KMS-11 (cell line): ENCODE results near the gene JAKMIP2.
"Not testable (repeated sequence)": the region's sequence is repeated elsewhere in the genome, so short reads cannot be mapped to it uniquely, and the experiment has no call there.

Experiments used
- H2AFZ ChIP-seq: fragments of 200-600 bp; sonication (generic); 2 replicates; pipeline ENCODE4 v1.6.1; 2016; ENCODE audit warnings: antibody characterized with exemption, mixed run types, low read depth
- H3K27ac ChIP-seq: fragments of 200-600 bp; sonication (generic); 2 replicates; pipeline ENCODE4 v1.6.1; 2016; ENCODE audit warnings: mild to moderate bottlenecking, mixed run types
- H3K27me3 ChIP-seq: fragments of 200-600 bp; sonication (generic); 2 replicates; pipeline ENCODE4 v1.6.1; 2017; ENCODE audit warnings: mild to moderate bottlenecking, low read depth, mixed run types, moderate library complexity; ENCODE audit not compliant: insufficient read depth
- H3K36me3 ChIP-seq: fragments of 200-600 bp; sonication (generic); 2 replicates; pipeline ENCODE4 v1.6.1; 2017; ENCODE audit warnings: mild to moderate bottlenecking, mixed run types; ENCODE audit not compliant: insufficient read depth
- H3K4me1 ChIP-seq: fragments of 200-600 bp; sonication (generic); 2 replicates; pipeline ENCODE4 v1.6.1; 2016; ENCODE audit warnings: mild to moderate bottlenecking, low read depth, mixed run types; ENCODE audit not compliant: poor library complexity, severe bottlenecking
- H3K4me2 ChIP-seq: fragments of 200-600 bp; sonication (generic); 2 replicates; pipeline ENCODE4 v1.7.0; 2016; ENCODE audit warnings: mild to moderate bottlenecking, mixed run types
- H3K4me3 ChIP-seq: fragments of 200-600 bp; sonication (generic); IDR thresholded peaks from 2 replicates; pipeline ENCODE4 v1.6.1; 2017; ENCODE audit warnings: low read depth, low read length, mixed read lengths; ENCODE audit not compliant: insufficient read depth
- H3K79me2 ChIP-seq: fragments of 200-600 bp; sonication (generic); 2 replicates; pipeline ENCODE4 v1.6.1; 2016; ENCODE audit warnings: low read depth, mixed run types; ENCODE audit not compliant: insufficient read depth
- H3K9ac ChIP-seq: fragments of 200-600 bp; sonication (generic); 2 replicates; pipeline ENCODE4 v1.6.1; 2016; ENCODE audit warnings: mild to moderate bottlenecking, mixed run types
- H4K20me1 ChIP-seq: fragments of 200-600 bp; sonication (generic); 2 replicates; pipeline ENCODE4 v1.6.1; 2016; ENCODE audit warnings: mild to moderate bottlenecking, mixed run types; ENCODE audit not compliant: insufficient read depth
- CTCF ChIP-seq: fragments of 200-600 bp; sonication (generic); conservative IDR thresholded peaks from 2 replicates; pipeline ENCODE4 v1.6.1; 2017; ENCODE audit warnings: low read depth, mild to moderate bottlenecking, antibody characterized with exemption, low read length, moderate library complexity, mixed read lengths

Gene JAKMIP2

GRCh38 chr5:147822686-147823491 lies 40.4 kb upstream of the JAKMIP2 start:
- Histone ChIP-seq H3K9ac (no peak overlapping the region), H3K27me3 (no peaks in the 10 kb centered on the region), H2AFZ (peak overlapping the region; percentile 15; the same call in 1 of the 2 replicates), H3K4me2 (no peak overlapping the region), H3K36me3 (no peaks in the 10 kb centered on the region), H4K20me1 (no peaks in the 10 kb centered on the region), H3K27ac (no peak overlapping the region), H3K4me1 (no peaks in the 10 kb centered on the region), H3K4me3 (no peak overlapping the region), H3K79me2 (no peaks in the 10 kb centered on the region)
- peak; percentile 94 for TF ChIP-seq CTCF

DNA sequence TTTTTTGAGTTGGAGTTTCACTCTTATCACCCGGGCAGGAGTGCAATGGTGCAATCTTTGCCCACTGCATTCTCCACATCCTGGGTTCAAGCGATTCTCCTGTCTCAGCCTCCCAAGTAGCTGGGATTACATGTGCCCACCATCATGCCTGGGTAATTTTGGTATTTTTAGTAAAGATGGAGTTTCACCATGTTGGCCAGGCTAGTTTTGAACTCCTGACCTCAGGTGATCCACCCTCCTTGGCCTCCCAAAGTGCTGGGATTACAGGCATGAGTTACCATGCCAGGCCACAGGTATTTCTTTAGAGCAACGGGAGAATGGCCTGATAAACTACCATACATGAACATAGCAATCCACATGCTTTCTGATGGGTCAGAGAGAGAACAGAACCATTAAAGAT lies 39.7 kb upstream of the JAKMIP2 start:
- H3K36me3 ChIP-seq, H3K4me1 ChIP-seq, H3K27me3 ChIP-seq, H3K4me2 ChIP-seq, H4K20me1 ChIP-seq, H3K27ac ChIP-seq, H3K4me3 ChIP-seq, H3K79me2 ChIP-seq, H3K9ac ChIP-seq: not testable (repeated sequence)
- H2AFZ ChIP-seq = peak overlapping the region; percentile 15; the same call in 1 of the 2 replicates

DNA sequence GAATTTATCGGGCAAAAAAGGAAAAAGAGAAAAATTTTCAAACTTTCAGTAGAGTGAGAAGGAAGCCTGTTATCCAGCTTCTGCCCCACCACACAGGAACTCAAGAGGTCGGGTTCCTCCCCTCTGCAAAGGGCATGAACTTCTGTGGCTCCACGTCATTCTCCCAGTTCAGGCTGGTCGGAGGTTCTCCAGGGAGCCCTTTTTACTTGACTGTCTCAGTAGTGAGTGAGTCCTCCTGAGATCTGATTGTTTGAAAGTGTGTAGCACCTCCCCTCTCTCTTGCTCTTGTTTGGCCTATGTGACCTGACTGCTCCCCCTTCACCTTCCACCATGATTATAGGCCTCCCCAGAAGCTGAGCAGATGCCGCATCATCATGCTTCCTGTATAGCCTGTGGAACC lies 39.2 kb upstream of the JAKMIP2 start:
- Histone ChIP-seq H3K36me3 (no peaks in the 10 kb centered on the region), H4K20me1 (no peaks in the 10 kb centered on the region), H3K27ac (no peak overlapping the region), H3K79me2 (no peaks in the 10 kb centered on the region), H3K4me1 (no peaks in the 10 kb centered on the region), H2AFZ (peak overlapping the region; percentile 15; the same call in 1 of the 2 replicates), H3K27me3 (no peaks in the 10 kb centered on the region), H3K4me2 (no peak overlapping the region), H3K9ac (no peak overlapping the region), H3K4me3 (no peak overlapping the region)
- no peak for TF ChIP-seq CTCF

DNA sequence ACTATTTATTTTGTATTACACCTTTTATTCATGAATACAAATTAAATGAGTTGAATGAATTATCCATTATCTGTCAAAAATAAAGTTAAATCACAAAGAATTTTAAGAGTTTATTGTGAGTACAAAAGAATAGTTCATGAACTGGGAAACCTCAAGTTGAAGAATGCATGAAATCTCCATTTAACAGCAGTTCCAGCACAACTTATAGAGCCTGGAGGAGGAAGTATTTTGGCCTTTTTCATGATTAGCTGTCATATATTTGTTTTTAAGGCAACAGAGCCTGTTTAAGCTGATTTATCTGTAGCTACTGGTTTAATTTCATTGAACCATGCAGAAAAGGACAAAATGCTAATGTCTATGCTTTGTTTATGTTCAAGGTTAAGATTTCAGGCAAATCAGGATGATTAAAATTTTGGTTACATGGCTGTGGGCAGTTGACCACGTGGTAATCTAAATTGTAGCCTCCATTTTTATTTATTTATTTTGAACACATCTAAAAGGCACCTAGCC lies 36.8 kb upstream of the JAKMIP2 start:
- no peaks in the 10 kb centered on the region for H3K79me2 ChIP-seq
- no peak overlapping the region for H3K9ac ChIP-seq
- TF ChIP-seq CTCF = no peak
- no peak overlapping the region for H3K4me3 ChIP-seq
- no peak overlapping the region for H3K27ac ChIP-seq
- no peaks in the 10 kb centered on the region for H3K4me1 ChIP-seq
- no peak overlapping the region for H2AFZ ChIP-seq
- no peaks in the 10 kb centered on the region for H3K36me3 ChIP-seq
- no peak overlapping the region for H3K4me2 ChIP-seq
- H4K20me1 ChIP-seq = no peaks in the 10 kb centered on the region
- H3K27me3 ChIP-seq = no peaks in the 10 kb centered on the region

DNA sequence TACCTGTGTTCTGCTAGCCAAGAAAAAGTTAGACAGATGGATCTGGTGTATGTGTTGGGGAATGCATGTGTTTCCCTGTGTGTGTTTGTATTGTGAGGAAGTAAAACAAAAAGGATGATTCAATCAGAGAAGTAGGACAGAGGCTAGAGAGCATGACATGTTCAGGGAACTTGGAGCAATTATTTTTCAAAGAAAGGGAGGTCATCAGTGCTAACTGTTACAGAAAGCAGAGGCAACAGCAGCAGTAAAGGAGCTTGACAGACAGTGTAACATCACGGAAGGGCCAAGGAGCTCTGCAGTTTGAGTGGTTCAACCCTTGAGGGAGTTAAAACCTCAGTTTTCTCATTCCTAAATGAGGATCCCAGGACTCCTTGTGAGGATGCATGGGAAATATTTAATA lies 35.8 kb upstream of the JAKMIP2 start:
- H3K27ac ChIP-seq = no peak overlapping the region
- no peaks in the 10 kb centered on the region for H3K36me3 ChIP-seq
- no peaks in the 10 kb centered on the region for H3K4me1 ChIP-seq
- no peak overlapping the region for H2AFZ ChIP-seq
- H3K4me2 ChIP-seq = no peak overlapping the region
- H3K9ac ChIP-seq = no peak overlapping the region
- no peaks in the 10 kb centered on the region for H3K27me3 ChIP-seq
- no peaks in the 10 kb centered on the region for H3K79me2 ChIP-seq
- H4K20me1 ChIP-seq = no peaks in the 10 kb centered on the region
- H3K4me3 ChIP-seq = no peak overlapping the region
- TF ChIP-seq CTCF = no peak
